WTC11 (cell line): ENCODE data around the gene SHANK2. TPM values are rescaled to one million over a fixed set of nuclear protein-coding genes. Genes with fewer than 3 reads are reported as not detected.

Source experiments
- ATAC-seq: fragments of 200-7000 bp; cut with Tn5 transposase; 2 replicates; pipeline ENCODE4 v1.10.0; 2021; ENCODE audit warnings: mild to moderate bottlenecking, moderate library complexity
- CTCF ChIA-PET: fragments of 300-600 bp; sonication (Branson Sonifier 250); formaldehyde crosslinking; loops from one replicate; lab custom pipeline; 2021; ENCODE audit warnings: antibody characterized with exemption; lab: Charles Lee
- POLR2A ChIA-PET: fragments of 350-600 bp; sonication (Branson Sonifier 250); formaldehyde crosslinking; loops from one replicate; lab custom pipeline; 2021; ENCODE audit warnings: antibody characterized with exemption; lab: Charles Lee
- DNase-seq: peaks from one replicate; pipeline ENCODE4 v3.0.0; 2021; ENCODE audit warnings: low spot score
- H3K27ac Mint-ChIP-seq: 2 replicates; pipeline ENCODE4 v1.8.0; 2021; ENCODE audit warnings: mixed read lengths
- H3K27me3 Mint-ChIP-seq: 2 replicates; pipeline ENCODE4 v1.8.0; 2021; ENCODE audit warnings: low read depth, mild to moderate bottlenecking, moderate library complexity, mixed read lengths
- H3K36me3 Mint-ChIP-seq: 2 replicates; pipeline ENCODE4 v1.8.0; 2021; ENCODE audit warnings: mixed read lengths
- H3K4me1 Mint-ChIP-seq: 2 replicates; pipeline ENCODE4 v1.8.0; 2022; ENCODE audit warnings: mixed read lengths
- H3K4me3 Mint-ChIP-seq: 2 replicates; pipeline ENCODE4 v1.8.0; 2021; ENCODE audit warnings: mild to moderate bottlenecking, moderate library complexity, mixed read lengths
- H3K9me3 Mint-ChIP-seq: 2 replicates; pipeline ENCODE4 v1.8.0; 2021; ENCODE audit warnings: mixed read lengths
- ATF1 ChIP-seq: sonication (generic); formaldehyde crosslinking; IDR thresholded peaks from 2 replicates; pipeline ENCODE4 v1.8.1; 2023; ENCODE audit warnings: mild to moderate bottlenecking, moderate library complexity, missing genetic modification reagents
- ETV6 ChIP-seq: sonication (generic); formaldehyde crosslinking; IDR thresholded peaks from 2 replicates; pipeline ENCODE4 v1.8.1; 2022; ENCODE audit warnings: mild to moderate bottlenecking, missing genetic modification reagents
- GABPB1 ChIP-seq: sonication (generic); formaldehyde crosslinking; IDR thresholded peaks from 2 replicates; pipeline ENCODE4 v1.8.1; 2023; ENCODE audit warnings: mild to moderate bottlenecking, missing genetic modification reagents
- PRRX2 ChIP-seq: fragments of 250-450 bp; sonication (Bioruptor Pico); IDR thresholded peaks from 2 replicates; pipeline ENCODE4 v1.8.0; 2021; ENCODE audit warnings: mild to moderate bottlenecking
- TEAD1 ChIP-seq: sonication (generic); formaldehyde crosslinking; IDR thresholded peaks from 2 replicates; pipeline ENCODE4 v1.8.0; 2022; ENCODE audit warnings: mild to moderate bottlenecking, missing genetic modification reagents
- total RNA-seq: library from RNA; stranded (reverse); gene quantifications from 3 replicates; pipeline ENCODE4 v1.2.3, GENCODE V29; 2021
- TF ChIP-seq, protein P1 (sequence below): sonication (generic); formaldehyde crosslinking; IDR thresholded peaks from 2 replicates; pipeline ENCODE4 v1.8.1; 2022; ENCODE audit warnings: low read depth, missing genetic modification reagents, borderline replicate concordance
- TF ChIP-seq, protein P2 (sequence below): sonication (generic); formaldehyde crosslinking; IDR thresholded peaks from 2 replicates; pipeline ENCODE4 v1.8.0; 2023; ENCODE audit warnings: mild to moderate bottlenecking, missing genetic modification reagents
- TF ChIP-seq, protein P3 (sequence below): sonication (generic); formaldehyde crosslinking; IDR thresholded peaks from 2 replicates; pipeline ENCODE4 v1.8.1; 2023; ENCODE audit warnings: mild to moderate bottlenecking, missing genetic modification reagents, borderline replicate concordance
- TF ChIP-seq, protein P4 (sequence below): sonication (generic); formaldehyde crosslinking; IDR thresholded peaks from 2 replicates; pipeline ENCODE4 v1.8.1; 2022; ENCODE audit warnings: mild to moderate bottlenecking, moderate library complexity, missing genetic modification reagents
- TF ChIP-seq, protein P5 (sequence below): sonication (generic); formaldehyde crosslinking; IDR thresholded peaks from 2 replicates; pipeline ENCODE4 v1.8.0; 2022; ENCODE audit warnings: missing genetic modification reagents
- TF ChIP-seq, protein P6 (sequence below): sonication (generic); formaldehyde crosslinking; IDR thresholded peaks from 2 replicates; pipeline ENCODE4 v1.8.1; 2022; ENCODE audit warnings: mild to moderate bottlenecking, missing genetic modification reagents, moderate library complexity, borderline replicate concordance
- TF ChIP-seq, protein P7 (sequence below): sonication (generic); formaldehyde crosslinking; IDR thresholded peaks from 2 replicates; pipeline ENCODE4 v1.8.1; 2022; ENCODE audit warnings: missing genetic modification reagents, borderline replicate concordance

Gene SHANK2
- total RNA-seq, 1 experiment from 2014 or later: 64.8 TPM

DNA sequence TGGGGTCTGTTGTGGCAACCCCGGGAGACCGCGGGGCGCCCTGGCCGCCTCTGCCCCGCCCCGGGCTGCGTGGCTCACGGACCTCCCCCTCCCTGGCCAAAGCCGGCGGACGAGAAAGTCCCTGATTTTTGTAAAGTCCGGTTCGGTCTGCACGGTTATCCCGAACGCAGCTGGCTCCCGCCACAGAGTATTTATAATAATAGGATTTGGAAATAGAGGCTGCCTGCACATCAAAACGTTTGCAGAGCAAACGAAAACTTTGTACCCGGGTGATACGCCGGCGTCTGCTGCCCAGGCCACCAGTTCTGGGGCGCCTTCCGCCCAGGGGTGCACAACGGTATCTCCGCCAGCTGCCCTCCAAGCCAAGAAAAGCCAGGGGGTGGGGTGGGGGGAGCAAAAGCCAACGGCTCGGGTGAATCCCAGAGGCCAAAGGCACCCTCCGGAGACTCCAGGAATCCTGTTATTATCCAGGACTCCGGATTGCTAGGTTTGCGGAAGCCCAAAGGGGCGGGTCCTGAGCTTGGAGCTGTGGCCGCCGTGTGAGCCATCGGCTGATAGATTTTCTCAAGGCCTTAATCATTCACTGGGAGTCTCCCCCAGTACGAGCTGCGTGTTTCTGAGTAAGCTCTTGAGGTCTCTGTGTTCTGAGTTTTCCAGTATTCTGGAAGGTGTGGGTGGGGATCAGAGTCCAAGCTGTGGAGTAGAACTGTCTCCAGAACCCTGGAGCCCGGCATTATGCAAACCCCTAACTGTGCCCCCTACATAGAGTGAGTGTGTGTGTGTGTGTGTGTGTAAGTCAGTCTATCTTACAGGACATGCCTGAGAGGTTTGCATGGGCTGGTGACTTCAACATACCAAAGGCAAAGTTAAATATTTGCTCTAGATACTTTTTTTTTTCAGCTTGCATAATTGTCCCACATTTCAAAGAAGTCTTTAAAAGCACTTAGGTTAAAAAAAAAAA lies 673 bp upstream of the SHANK2 start:
- H3K4me1 Mint-ChIP-seq: peaks cover 62% of the 10 kb centered on the region

More for the DNA sequence above, 673 bp upstream of the SHANK2 start:
- H3K27ac Mint-ChIP-seq: peak overlapping the region; percentile 60
- no peaks in the 10 kb centered on the region; the same call in 1 of the 2 replicates for H3K27me3 Mint-ChIP-seq
- peak overlapping the region; percentile 75 for H3K4me3 Mint-ChIP-seq
- DNase-seq (peak; percentile 52), ATAC-seq (peak; percentile 17)
- no peaks in the 10 kb centered on the region for H3K36me3 Mint-ChIP-seq
- no peaks in the 10 kb centered on the region for H3K9me3 Mint-ChIP-seq
- POLR2A ChIA-PET: interaction anchor here (0.9 kb wide), 1 partner anchor 54 kb away, joined by 4 read pairs; no protein-coding TSS in a partner anchor
- CTCF ChIA-PET: interaction anchor here (0.7 to 4.8 kb wide), 14 partner anchors 12 to 194 kb away, joined by 3 to 84 read pairs (median 6); no protein-coding TSS in a partner anchor
- TF ChIP-seq TEAD1 (CRISPR knock-in tag): no peak
- TF ChIP-seq, protein P1, sequence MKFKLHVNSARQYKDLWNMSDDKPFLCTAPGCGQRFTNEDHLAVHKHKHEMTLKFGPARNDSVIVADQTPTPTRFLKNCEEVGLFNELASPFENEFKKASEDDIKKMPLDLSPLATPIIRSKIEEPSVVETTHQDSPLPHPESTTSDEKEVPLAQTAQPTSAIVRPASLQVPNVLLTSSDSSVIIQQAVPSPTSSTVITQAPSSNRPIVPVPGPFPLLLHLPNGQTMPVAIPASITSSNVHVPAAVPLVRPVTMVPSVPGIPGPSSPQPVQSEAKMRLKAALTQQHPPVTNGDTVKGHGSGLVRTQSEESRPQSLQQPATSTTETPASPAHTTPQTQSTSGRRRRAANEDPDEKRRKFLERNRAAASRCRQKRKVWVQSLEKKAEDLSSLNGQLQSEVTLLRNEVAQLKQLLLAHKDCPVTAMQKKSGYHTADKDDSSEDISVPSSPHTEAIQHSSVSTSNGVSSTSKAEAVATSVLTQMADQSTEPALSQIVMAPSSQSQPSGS (CRISPR knock-in tag): no peak
- TF ChIP-seq, protein P2, sequence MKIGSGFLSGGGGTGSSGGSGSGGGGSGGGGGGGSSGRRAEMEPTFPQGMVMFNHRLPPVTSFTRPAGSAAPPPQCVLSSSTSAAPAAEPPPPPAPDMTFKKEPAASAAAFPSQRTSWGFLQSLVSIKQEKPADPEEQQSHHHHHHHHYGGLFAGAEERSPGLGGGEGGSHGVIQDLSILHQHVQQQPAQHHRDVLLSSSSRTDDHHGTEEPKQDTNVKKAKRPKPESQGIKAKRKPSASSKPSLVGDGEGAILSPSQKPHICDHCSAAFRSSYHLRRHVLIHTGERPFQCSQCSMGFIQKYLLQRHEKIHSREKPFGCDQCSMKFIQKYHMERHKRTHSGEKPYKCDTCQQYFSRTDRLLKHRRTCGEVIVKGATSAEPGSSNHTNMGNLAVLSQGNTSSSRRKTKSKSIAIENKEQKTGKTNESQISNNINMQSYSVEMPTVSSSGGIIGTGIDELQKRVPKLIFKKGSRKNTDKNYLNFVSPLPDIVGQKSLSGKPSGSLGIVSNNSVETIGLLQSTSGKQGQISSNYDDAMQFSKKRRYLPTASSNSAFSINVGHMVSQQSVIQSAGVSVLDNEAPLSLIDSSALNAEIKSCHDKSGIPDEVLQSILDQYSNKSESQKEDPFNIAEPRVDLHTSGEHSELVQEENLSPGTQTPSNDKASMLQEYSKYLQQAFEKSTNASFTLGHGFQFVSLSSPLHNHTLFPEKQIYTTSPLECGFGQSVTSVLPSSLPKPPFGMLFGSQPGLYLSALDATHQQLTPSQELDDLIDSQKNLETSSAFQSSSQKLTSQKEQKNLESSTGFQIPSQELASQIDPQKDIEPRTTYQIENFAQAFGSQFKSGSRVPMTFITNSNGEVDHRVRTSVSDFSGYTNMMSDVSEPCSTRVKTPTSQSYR: no peak
- 0 out of 2 replicates have a peak, but pooled peaks have one; percentile 19 for TF ChIP-seq ETV6
- TF ChIP-seq PRRX2: no peak
- no peak for TF ChIP-seq ATF1 (CRISPR knock-in tag)
- TF ChIP-seq, protein P3, sequence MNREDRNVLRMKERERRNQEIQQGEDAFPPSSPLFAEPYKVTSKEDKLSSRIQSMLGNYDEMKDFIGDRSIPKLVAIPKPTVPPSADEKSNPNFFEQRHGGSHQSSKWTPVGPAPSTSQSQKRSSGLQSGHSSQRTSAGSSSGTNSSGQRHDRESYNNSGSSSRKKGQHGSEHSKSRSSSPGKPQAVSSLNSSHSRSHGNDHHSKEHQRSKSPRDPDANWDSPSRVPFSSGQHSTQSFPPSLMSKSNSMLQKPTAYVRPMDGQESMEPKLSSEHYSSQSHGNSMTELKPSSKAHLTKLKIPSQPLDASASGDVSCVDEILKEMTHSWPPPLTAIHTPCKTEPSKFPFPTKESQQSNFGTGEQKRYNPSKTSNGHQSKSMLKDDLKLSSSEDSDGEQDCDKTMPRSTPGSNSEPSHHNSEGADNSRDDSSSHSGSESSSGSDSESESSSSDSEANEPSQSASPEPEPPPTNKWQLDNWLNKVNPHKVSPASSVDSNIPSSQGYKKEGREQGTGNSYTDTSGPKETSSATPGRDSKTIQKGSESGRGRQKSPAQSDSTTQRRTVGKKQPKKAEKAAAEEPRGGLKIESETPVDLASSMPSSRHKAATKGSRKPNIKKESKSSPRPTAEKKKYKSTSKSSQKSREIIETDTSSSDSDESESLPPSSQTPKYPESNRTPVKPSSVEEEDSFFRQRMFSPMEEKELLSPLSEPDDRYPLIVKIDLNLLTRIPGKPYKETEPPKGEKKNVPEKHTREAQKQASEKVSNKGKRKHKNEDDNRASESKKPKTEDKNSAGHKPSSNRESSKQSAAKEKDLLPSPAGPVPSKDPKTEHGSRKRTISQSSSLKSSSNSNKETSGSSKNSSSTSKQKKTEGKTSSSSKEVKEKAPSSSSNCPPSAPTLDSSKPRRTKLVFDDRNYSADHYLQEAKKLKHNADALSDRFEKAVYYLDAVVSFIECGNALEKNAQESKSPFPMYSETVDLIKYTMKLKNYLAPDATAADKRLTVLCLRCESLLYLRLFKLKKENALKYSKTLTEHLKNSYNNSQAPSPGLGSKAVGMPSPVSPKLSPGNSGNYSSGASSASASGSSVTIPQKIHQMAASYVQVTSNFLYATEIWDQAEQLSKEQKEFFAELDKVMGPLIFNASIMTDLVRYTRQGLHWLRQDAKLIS (CRISPR knock-in tag): no peak
- TF ChIP-seq, protein P4, sequence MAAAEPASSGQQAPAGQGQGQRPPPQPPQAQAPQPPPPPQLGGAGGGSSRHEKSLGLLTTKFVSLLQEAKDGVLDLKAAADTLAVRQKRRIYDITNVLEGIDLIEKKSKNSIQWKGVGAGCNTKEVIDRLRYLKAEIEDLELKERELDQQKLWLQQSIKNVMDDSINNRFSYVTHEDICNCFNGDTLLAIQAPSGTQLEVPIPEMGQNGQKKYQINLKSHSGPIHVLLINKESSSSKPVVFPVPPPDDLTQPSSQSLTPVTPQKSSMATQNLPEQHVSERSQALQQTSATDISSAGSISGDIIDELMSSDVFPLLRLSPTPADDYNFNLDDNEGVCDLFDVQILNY (CRISPR knock-in tag): no peak
- TF ChIP-seq, protein P5, sequence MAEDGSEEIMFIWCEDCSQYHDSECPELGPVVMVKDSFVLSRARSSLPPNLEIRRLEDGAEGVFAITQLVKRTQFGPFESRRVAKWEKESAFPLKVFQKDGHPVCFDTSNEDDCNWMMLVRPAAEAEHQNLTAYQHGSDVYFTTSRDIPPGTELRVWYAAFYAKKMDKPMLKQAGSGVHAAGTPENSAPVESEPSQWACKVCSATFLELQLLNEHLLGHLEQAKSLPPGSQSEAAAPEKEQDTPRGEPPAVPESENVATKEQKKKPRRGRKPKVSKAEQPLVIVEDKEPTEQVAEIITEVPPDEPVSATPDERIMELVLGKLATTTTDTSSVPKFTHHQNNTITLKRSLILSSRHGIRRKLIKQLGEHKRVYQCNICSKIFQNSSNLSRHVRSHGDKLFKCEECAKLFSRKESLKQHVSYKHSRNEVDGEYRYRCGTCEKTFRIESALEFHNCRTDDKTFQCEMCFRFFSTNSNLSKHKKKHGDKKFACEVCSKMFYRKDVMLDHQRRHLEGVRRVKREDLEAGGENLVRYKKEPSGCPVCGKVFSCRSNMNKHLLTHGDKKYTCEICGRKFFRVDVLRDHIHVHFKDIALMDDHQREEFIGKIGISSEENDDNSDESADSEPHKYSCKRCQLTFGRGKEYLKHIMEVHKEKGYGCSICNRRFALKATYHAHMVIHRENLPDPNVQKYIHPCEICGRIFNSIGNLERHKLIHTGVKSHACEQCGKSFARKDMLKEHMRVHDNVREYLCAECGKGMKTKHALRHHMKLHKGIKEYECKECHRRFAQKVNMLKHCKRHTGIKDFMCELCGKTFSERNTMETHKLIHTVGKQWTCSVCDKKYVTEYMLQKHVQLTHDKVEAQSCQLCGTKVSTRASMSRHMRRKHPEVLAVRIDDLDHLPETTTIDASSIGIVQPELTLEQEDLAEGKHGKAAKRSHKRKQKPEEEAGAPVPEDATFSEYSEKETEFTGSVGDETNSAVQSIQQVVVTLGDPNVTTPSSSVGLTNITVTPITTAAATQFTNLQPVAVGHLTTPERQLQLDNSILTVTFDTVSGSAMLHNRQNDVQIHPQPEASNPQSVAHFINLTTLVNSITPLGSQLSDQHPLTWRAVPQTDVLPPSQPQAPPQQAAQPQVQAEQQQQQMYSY (CRISPR knock-in tag): peak; percentile 66
- TF ChIP-seq, protein P6, sequence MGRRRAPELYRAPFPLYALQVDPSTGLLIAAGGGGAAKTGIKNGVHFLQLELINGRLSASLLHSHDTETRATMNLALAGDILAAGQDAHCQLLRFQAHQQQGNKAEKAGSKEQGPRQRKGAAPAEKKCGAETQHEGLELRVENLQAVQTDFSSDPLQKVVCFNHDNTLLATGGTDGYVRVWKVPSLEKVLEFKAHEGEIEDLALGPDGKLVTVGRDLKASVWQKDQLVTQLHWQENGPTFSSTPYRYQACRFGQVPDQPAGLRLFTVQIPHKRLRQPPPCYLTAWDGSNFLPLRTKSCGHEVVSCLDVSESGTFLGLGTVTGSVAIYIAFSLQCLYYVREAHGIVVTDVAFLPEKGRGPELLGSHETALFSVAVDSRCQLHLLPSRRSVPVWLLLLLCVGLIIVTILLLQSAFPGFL (CRISPR knock-in tag): no peak
- TF ChIP-seq, protein P7, sequence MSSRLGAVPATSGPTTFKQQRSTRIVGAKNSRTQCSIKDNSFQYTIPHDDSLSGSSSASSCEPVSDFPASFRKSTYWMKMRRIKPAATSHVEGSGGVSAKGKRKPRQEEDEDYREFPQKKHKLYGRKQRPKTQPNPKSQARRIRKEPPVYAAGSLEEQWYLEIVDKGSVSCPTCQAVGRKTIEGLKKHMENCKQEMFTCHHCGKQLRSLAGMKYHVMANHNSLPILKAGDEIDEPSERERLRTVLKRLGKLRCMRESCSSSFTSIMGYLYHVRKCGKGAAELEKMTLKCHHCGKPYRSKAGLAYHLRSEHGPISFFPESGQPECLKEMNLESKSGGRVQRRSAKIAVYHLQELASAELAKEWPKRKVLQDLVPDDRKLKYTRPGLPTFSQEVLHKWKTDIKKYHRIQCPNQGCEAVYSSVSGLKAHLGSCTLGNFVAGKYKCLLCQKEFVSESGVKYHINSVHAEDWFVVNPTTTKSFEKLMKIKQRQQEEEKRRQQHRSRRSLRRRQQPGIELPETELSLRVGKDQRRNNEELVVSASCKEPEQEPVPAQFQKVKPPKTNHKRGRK (CRISPR knock-in tag): no peak
- peak; percentile 73 for TF ChIP-seq GABPB1 (CRISPR knock-in tag)
